Activated T-helper 1 cell treated with anti-CD3 and anti-CD28 coated beads, Interleukin-2, amount 50 U/mL, for 16 hours (primary cell): ENCODE results near the gene LCTL.

Source experiments
- DNase-seq, 2 donors: peaks; one replicate each; pipeline ENCODE4 v3.0.0-alpha.2; 2020; ENCODE audit warnings: low read depth in 1 of 2, low spot score in 1 of 2

LCTL gene

GRCh38 chr15:66565741-66566144, at the start of gene LCTL:
TSS of gene LCTL (minus strand) at chr15:66565998. CDS start at chr15:66565365, 633 bp downstream.
- DNase-seq: no peak

- DNase-seq: no peak
These were observed 49.4 kb upstream of the LCTL start for GRCh38 chr15:66614951-66615760.

GRCh38 chr15:66614456-66614855, 48.7 kb upstream of the LCTL start:
- no peak for DNase-seq

GRCh38 chr15:66613743-66614142, 47.9 kb upstream of the LCTL start:
- no peak for DNase-seq

- DNase-seq: no peak
These were observed 45.7 kb upstream of the LCTL start for GRCh38 chr15:66611257-66612053.

GRCh38 chr15:66609876-66610275, 44.1 kb upstream of the LCTL start:
- DNase-seq: no peak

GRCh38 chr15:66608881-66609280, 43.1 kb upstream of the LCTL start:
- DNase-seq: no peak

- no peak for DNase-seq
These were observed 42.4 kb upstream of the LCTL start for GRCh38 chr15:66608159-66608558.

- DNase-seq: peak; percentile 9 to 29
These were observed 37.7 kb upstream of the LCTL start for GRCh38 chr15:66603301-66604179.

GRCh38 chr15:66601521-66601920, 35.7 kb upstream of the LCTL start:
- DNase-seq: no peak

- DNase-seq: no peak
These were observed 34.4 kb upstream of the LCTL start for GRCh38 chr15:66600240-66600627.

- DNase-seq: no peak
These were observed 33.9 kb upstream of the LCTL start for GRCh38 chr15:66599536-66600239.

GRCh38 chr15:66598095-66598815, 32.5 kb upstream of the LCTL start:
- no peak for DNase-seq

- no peak for DNase-seq
These were observed 30.2 kb upstream of the LCTL start for GRCh38 chr15:66595931-66596545.

- DNase-seq: no peak
These were observed 29.5 kb upstream of the LCTL start for GRCh38 chr15:66595332-66595731.

- no peak for DNase-seq
These were observed 29.0 kb upstream of the LCTL start for GRCh38 chr15:66594836-66595235.

GRCh38 chr15:66594344-66594743, 28.5 kb upstream of the LCTL start:
- DNase-seq: no peak

- DNase-seq: no peak
These were observed 27.5 kb upstream of the LCTL start for GRCh38 chr15:66593219-66593780.

- no peak for DNase-seq
These were observed 26.9 kb upstream of the LCTL start for GRCh38 chr15:66592505-66593218.
